K562 (cell line): Measurements from ENCODE around the gene SLC5A5. TPM values are rescaled to one million over a fixed set of nuclear protein-coding genes. Genes with fewer than 3 reads are reported as not detected.

Experiments
- ATF1 ChIP-seq, 2 experiments: fragments of 450-650 bp in 1 of 2; IDR thresholded peaks; 2 replicates each; pipeline ENCODE4 v1.6.1; 2016; ENCODE audit warnings: missing compliant biosample characterization in 1 of 2, missing genetic modification characterization in 1 of 2
- BCOR ChIP-seq: fragments of 450-650 bp; IDR thresholded peaks from 2 replicates; pipeline ENCODE4 v1.6.1; 2016
- CBFA2T3 ChIP-seq: fragments of 450-650 bp; IDR thresholded peaks from 2 replicates; pipeline ENCODE4 v1.6.1; 2017
- CCAR2 ChIP-seq: fragments of 200-400 bp; formaldehyde crosslinking; IDR thresholded peaks from 2 replicates; pipeline ENCODE4 v1.6.1; 2017; ENCODE audit warnings: mild to moderate bottlenecking, low read depth, low read length
- EWSR1 ChIP-seq: fragments of 450-650 bp; IDR thresholded peaks from 2 replicates; pipeline ENCODE4 v1.6.1; 2018; ENCODE audit warnings: borderline replicate concordance, mild to moderate bottlenecking, low read depth, moderate library complexity; ENCODE audit not compliant: partially characterized antibody
- MAFF ChIP-seq: IDR thresholded peaks from 2 replicates; pipeline ENCODE4 v1.6.1; 2012; ENCODE audit warnings: low read length, improper control_type of control experiment
- MEIS2 ChIP-seq: fragments of 450-650 bp; IDR thresholded peaks from 2 replicates; pipeline ENCODE4 v1.6.1; 2014; ENCODE audit warnings: mild to moderate bottlenecking; ENCODE audit not compliant: partially characterized antibody
- NRF1 ChIP-seq, 2 experiments: fragments of 450-650 bp; IDR thresholded peaks in 1 of 2; conservative IDR thresholded peaks in 1 of 2; 2 replicates each; pipeline ENCODE4 v1.6.1; 2014; ENCODE audit warnings: mild to moderate bottlenecking in 2 of 2
- OTX1 ChIP-seq: fragments of 450-650 bp; formaldehyde crosslinking; IDR thresholded peaks from 2 replicates; pipeline ENCODE4 v1.4.0; 2022; ENCODE audit warnings: mild to moderate bottlenecking
- RUNX1 ChIP-seq: sonication (generic); IDR thresholded peaks from 2 replicates; pipeline ENCODE4 v1.6.1; 2016; ENCODE audit warnings: antibody characterized with exemption, low read depth
- SMAD1 ChIP-seq: fragments of 150-350 bp; IDR thresholded peaks from 2 replicates; pipeline ENCODE4 v1.6.1; 2014; ENCODE audit warnings: low read length, low read depth; ENCODE audit not compliant: partially characterized antibody
- SRSF7 ChIP-seq: fragments of 200-400 bp; formaldehyde crosslinking; optimal IDR thresholded peaks from 2 replicates; pipeline ENCODE3; 2017; ENCODE audit warnings: mild to moderate bottlenecking, low read depth, low read length
- ZEB2 ChIP-seq: fragments of 450-650 bp; IDR thresholded peaks from 2 replicates; pipeline ENCODE4 v1.6.1; 2016
- ZNF586 ChIP-seq: fragments of 450-650 bp; formaldehyde crosslinking; conservative IDR thresholded peaks from 2 replicates; pipeline ENCODE4 v1.4.0; 2020; ENCODE audit warnings: mild to moderate bottlenecking, moderate library complexity
- ZNF76 ChIP-seq: fragments of 250-450 bp; sonication (Bioruptor Pico); IDR thresholded peaks from 2 replicates; pipeline ENCODE4 v1.4.0; 2020; ENCODE audit warnings: mild to moderate bottlenecking, moderate library complexity, borderline replicate concordance
- polyA plus RNA-seq, 8 experiments: library from polyadenylated mRNA; depleted of rRNA in 4 of 8; stranded (reverse) in 5 of 8; unstranded in 3 of 8; fragments of >200 nt; fragmentation: Nextera tagmentation in 2 of 8; fragmentation: Illumina TruSeq in 1 of 8; extraction: Ambion mirVana in 2 of 8; extraction: Trizol in 1 of 8; gene quantifications; 2 replicates each; pipeline versions ENCODE4 v1.2.1 to v1.2.3, GENCODE V29; 2011 to 2014; ENCODE audit warnings: inconsistent platforms in 1 of 8, missing spikeins in 1 of 8
- total RNA-seq, 7 experiments: library from RNA; depleted of rRNA in 6 of 7; stranded (reverse); fragments of >200 nt in 6 of 7; fragmentation: Illumina TruSeq in 2 of 7; extraction: Trizol in 2 of 7; gene quantifications; 2 replicates each; pipeline versions ENCODE4 v1.2.1 to v1.2.3, GENCODE V29; 2011 to 2021; ENCODE audit warnings: low replicate concordance in 1 of 7
- TF ChIP-seq, protein P1 (sequence below): fragments of 250-450 bp; sonication (Bioruptor Pico); IDR thresholded peaks from 2 replicates; pipeline ENCODE4 v1.5.0; 2020; ENCODE audit warnings: mild to moderate bottlenecking
- TF ChIP-seq, protein P2 (sequence below): sonication (generic); formaldehyde crosslinking; IDR thresholded peaks from 2 replicates; pipeline ENCODE4 v1.8.0; 2022; ENCODE audit warnings: missing genetic modification reagents, mild to moderate bottlenecking, borderline replicate concordance
- TF ChIP-seq, protein P3 (sequence below), 3 experiments: fragments of 200-800 bp in 1 of 3; sonication (Bioruptor generic) in 1 of 3; sonication (generic) in 1 of 3; formaldehyde crosslinking in 1 of 3; IDR thresholded peaks; 2 replicates each; pipeline versions ENCODE4 v1.6.1 to v1.8.0; 2016 to 2022; ENCODE audit warnings: mild to moderate bottlenecking in 2 of 3, missing compliant biosample characterization in 2 of 3, missing genetic modification characterization in 2 of 3, missing genetic modification reagents in 1 of 3
- TF ChIP-seq, protein P4 (sequence below): fragments of 250-450 bp; sonication (Bioruptor Pico); IDR thresholded peaks from 2 replicates; pipeline ENCODE4 v1.4.0; 2020; ENCODE audit warnings: mild to moderate bottlenecking, moderate library complexity
- TF ChIP-seq, protein P5 (sequence below): fragments of 450-650 bp; formaldehyde crosslinking; conservative IDR thresholded peaks from 2 replicates; pipeline ENCODE4 v1.4.0; 2022; ENCODE audit warnings: mild to moderate bottlenecking, missing genetic modification characterization

Gene SLC5A5
- total and polyA plus RNA-seq, 9 of the 15 experiments (the other 6 are each of a cell fraction or from before 2014, with no cell fraction given) = 0.10 to 0.73 (median 0.23) TPM

DNA sequence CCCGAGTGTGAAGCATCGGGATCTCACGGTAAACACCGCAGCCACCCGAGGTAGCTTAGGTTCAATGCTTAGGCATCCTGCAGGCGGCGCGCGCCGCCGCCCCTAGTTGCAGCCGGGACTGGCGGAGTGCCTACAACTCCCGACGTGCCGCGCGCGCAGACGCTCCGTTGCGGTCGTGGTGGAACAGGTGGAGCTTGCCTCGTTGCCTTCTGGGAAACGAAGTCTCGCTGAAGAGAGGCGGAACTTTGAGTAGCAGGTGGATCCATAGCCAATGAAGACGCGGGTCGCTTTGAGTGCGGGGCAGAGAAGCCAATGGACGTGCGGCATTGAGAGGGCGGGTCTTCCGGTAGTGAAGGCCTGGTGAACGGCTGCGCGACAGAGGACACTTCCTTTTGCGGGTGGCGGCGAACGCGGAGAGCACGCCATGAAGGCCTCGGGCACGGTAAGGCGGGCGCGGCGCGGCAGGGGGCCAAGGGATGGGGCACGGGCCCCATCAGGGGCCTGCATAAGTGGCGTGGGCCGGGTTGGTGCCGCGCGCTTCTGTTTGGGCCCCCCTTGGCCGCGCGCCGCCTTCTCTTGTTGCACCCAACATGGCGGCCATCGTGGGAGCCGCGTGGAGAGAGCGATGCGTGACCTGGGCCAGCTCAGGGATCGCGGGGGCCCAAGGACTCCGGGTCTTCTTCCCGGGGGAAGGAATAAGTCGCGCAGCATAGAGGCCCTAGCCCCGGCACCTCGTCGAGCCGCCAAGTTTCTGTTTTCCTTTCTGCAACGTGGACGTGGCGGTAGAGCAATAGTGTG is 12.0 kb upstream of the SLC5A5 start, which contains the start of gene RPL18A (continued):
- TF ChIP-seq OTX1 (CRISPR knock-in tag) = peak; percentile 64; the same call in 1 of the 2 replicates
- peak; percentile 83 for TF ChIP-seq SMAD1
- TF ChIP-seq ZEB2 = no peak
- TF ChIP-seq SRSF7 = no peak
- no peak for TF ChIP-seq MAFF
- TF ChIP-seq, protein P1, sequence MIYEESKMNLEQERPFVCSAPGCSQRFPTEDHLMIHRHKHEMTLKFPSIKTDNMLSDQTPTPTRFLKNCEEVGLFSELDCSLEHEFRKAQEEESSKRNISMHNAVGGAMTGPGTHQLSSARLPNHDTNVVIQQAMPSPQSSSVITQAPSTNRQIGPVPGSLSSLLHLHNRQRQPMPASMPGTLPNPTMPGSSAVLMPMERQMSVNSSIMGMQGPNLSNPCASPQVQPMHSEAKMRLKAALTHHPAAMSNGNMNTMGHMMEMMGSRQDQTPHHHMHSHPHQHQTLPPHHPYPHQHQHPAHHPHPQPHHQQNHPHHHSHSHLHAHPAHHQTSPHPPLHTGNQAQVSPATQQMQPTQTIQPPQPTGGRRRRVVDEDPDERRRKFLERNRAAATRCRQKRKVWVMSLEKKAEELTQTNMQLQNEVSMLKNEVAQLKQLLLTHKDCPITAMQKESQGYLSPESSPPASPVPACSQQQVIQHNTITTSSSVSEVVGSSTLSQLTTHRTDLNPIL (CRISPR knock-in tag) = no peak
- peak; percentile 72; the same call in 1 of the 2 replicates for TF ChIP-seq ZNF76 (CRISPR knock-in tag)
- no peak for TF ChIP-seq EWSR1
- TF ChIP-seq, protein P2, sequence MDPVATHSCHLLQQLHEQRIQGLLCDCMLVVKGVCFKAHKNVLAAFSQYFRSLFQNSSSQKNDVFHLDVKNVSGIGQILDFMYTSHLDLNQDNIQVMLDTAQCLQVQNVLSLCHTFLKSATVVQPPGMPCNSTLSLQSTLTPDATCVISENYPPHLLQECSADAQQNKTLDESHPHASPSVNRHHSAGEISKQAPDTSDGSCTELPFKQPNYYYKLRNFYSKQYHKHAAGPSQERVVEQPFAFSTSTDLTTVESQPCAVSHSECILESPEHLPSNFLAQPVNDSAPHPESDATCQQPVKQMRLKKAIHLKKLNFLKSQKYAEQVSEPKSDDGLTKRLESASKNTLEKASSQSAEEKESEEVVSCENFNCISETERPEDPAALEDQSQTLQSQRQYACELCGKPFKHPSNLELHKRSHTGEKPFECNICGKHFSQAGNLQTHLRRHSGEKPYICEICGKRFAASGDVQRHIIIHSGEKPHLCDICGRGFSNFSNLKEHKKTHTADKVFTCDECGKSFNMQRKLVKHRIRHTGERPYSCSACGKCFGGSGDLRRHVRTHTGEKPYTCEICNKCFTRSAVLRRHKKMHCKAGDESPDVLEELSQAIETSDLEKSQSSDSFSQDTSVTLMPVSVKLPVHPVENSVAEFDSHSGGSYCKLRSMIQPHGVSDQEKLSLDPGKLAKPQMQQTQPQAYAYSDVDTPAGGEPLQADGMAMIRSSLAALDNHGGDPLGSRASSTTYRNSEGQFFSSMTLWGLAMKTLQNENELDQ (CRISPR knock-in tag) = no peak
- TF ChIP-seq, protein P3, sequence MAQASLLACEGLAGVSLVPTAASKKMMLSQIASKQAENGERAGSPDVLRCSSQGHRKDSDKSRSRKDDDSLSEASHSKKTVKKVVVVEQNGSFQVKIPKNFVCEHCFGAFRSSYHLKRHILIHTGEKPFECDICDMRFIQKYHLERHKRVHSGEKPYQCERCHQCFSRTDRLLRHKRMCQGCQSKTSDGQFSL (CRISPR knock-in tag; IDR thresholded peaks at IDR 0.05) = no peak; the same call in 1 of the 2 replicates
- TF ChIP-seq, protein P3 (tag; IDR thresholded peaks at IDR 0.05) = no peak
- TF ChIP-seq, protein P4, sequence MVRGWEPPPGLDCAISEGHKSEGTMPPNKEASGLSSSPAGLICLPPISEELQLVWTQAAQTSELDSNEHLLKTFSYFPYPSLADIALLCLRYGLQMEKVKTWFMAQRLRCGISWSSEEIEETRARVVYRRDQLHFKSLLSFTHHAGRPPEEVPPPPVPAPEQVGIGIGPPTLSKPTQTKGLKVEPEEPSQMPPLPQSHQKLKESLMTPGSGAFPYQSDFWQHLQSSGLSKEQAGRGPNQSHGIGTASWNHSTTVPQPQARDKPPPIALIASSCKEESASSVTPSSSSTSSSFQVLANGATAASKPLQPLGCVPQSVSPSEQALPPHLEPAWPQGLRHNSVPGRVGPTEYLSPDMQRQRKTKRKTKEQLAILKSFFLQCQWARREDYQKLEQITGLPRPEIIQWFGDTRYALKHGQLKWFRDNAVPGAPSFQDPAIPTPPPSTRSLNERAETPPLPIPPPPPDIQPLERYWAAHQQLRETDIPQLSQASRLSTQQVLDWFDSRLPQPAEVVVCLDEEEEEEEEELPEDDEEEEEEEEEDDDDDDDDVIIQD = 0 out of 2 replicates have a peak, but pooled peaks have one; percentile 58
- TF ChIP-seq CBFA2T3 = no peak
- no peak for TF ChIP-seq ZNF586 (CRISPR knock-in tag)
- TF ChIP-seq RUNX1 = no peak
- TF ChIP-seq CCAR2 = no peak
- no peak for TF ChIP-seq MEIS2
- no peak for TF ChIP-seq ATF1 (CRISPR knock-in tag; IDR thresholded peaks at IDR 0.05)
- peak; percentile 90 for TF ChIP-seq ATF1 (tag; IDR thresholded peaks at IDR 0.05)
- no peak for TF ChIP-seq BCOR
- TF ChIP-seq, protein P5, sequence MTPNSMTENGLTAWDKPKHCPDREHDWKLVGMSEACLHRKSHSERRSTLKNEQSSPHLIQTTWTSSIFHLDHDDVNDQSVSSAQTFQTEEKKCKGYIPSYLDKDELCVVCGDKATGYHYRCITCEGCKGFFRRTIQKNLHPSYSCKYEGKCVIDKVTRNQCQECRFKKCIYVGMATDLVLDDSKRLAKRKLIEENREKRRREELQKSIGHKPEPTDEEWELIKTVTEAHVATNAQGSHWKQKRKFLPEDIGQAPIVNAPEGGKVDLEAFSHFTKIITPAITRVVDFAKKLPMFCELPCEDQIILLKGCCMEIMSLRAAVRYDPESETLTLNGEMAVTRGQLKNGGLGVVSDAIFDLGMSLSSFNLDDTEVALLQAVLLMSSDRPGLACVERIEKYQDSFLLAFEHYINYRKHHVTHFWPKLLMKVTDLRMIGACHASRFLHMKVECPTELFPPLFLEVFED = 0 out of 2 replicates have a peak, but pooled peaks have one; percentile 53
- TF ChIP-seq NRF1 (conservative IDR thresholded peaks at IDR 0.05 in 1 of 2, IDR thresholded peaks at IDR 0.05 in 1 of 2) = peak; percentile 91 to 93
